Uterus (tissue), 4 donors: ENCODE data around the gene FBLN2. TPM values are rescaled to one million over a fixed set of nuclear protein-coding genes. Genes with fewer than 3 reads are reported as not detected.

ENCODE experiments used
- DNase-seq, 2 donors: peaks; one replicate each; pipeline ENCODE4 v3.0.0-alpha.2; 2019 to 2020
- H3K27ac ChIP-seq, 2 donors: fragments of 200-600 bp; sonication (generic); 1 replicate in 1 of 2; 2 replicates in 1 of 2; pipeline ENCODE4 v1.5.1; 2016 to 2018
- H3K27me3 ChIP-seq, 2 donors: fragments of 200-600 bp; sonication (generic); one replicate each; pipeline ENCODE4 v1.5.1; 2018 to 2019; ENCODE audit warnings: control low read depth in 1 of 2
- H3K36me3 ChIP-seq, 2 donors: fragments of 200-600 bp; sonication (generic); one replicate each; pipeline ENCODE4 v1.5.1; 2019; ENCODE audit warnings: control low read depth in 1 of 2
- H3K4me1 ChIP-seq, 2 donors: fragments of 200-600 bp; sonication (generic); one replicate each; pipeline ENCODE4 v1.5.1; 2018 to 2019; ENCODE audit warnings: control low read depth in 1 of 2
- H3K4me3 ChIP-seq, 2 donors: fragments of 200-600 bp; sonication (generic); 1 replicate in 1 of 2; 2 replicates in 1 of 2; pipeline ENCODE4 v1.5.1; 2018 to 2019; ENCODE audit warnings: mild to moderate bottlenecking in 1 of 2
- H3K9me3 ChIP-seq, 2 donors: fragments of 200-600 bp; sonication (generic); one replicate each; pipeline ENCODE4 v1.5.1; 2019; ENCODE audit warnings: control low read depth in 1 of 2
- CTCF ChIP-seq, 4 experiments: fragments of 200-600 bp in 2 of 4; fragments of 450-650 bp in 2 of 4; sonication (generic) in 2 of 4; IDR thresholded peaks; one replicate each; pipeline ENCODE4 v1.5.1; 2016 to 2019; ENCODE audit warnings: antibody characterized with exemption in 4 of 4, mild to moderate bottlenecking in 2 of 4, moderate library complexity in 1 of 4
- POLR2A ChIP-seq, 2 donors: fragments of 450-650 bp; IDR thresholded peaks; one replicate each; pipeline ENCODE4 v1.6.1; 2016; ENCODE audit warnings: antibody characterized with exemption in 2 of 2, mild to moderate bottlenecking in 1 of 2, moderate library complexity in 1 of 2
- intact Hi-C: fragments of 100-400 bp; cut with DNase I; formaldehyde crosslinking; loops from one replicate; pipeline ENCODE4 v1.15.1; 2023; ENCODE audit warnings: low total_unique reads
- total RNA-seq, 4 donors: library from RNA; depleted of rRNA in 3 of 4; stranded (reverse); fragments of >200 nt in 3 of 4; gene quantifications; one replicate each; pipeline versions ENCODE4 v1.1.0 to v1.2.4, GENCODE V29; 2014 to 2023
- donor health status: DM: yes; HTN: yes; CAD: no.

Gene FBLN2
- total RNA-seq, 4 donors from 2014 or later: 39.2 to 217 (median 48.6) TPM

- intact Hi-C loops: no loop called here
- H3K4me1 ChIP-seq: no peaks in the 10 kb centered on the region
- TF ChIP-seq POLR2A (IDR thresholded peaks at IDR 0.05): no peak
- no peak for TF ChIP-seq CTCF (IDR thresholded peaks at IDR 0.05)
Observed at GRCh38 chr3:13578251-13578650, 29.3 kb downstream of the FBLN2 start.

GRCh38 chr3:13579063-13579462, 30.1 kb downstream of the FBLN2 start:
- Histone ChIP-seq H3K27ac (no peak overlapping the region), H3K4me1 (no peaks in the 10 kb centered on the region), H3K36me3 (no peaks in the 10 kb centered on the region), H3K9me3 (no peaks in the 10 kb centered on the region), H3K4me3 (no peak overlapping the region), H3K27me3 (no peaks in the 10 kb centered on the region)
- DNase-seq: no peak
- intact Hi-C loops: no loop called here
- no peak for TF ChIP-seq CTCF (IDR thresholded peaks at IDR 0.05)

More at GRCh38 chr3:13578251-13578650, 29.3 kb downstream of the FBLN2 start:
- H3K27ac ChIP-seq: no peak overlapping the region
- H3K27me3 ChIP-seq: no peaks in the 10 kb centered on the region
- H3K9me3 ChIP-seq: no peaks in the 10 kb centered on the region
- no peak overlapping the region for H3K4me3 ChIP-seq
- no peak for DNase-seq
- no peaks in the 10 kb centered on the region for H3K36me3 ChIP-seq

- no peak for DNase-seq
- no peaks in the 10 kb centered on the region for H3K27me3 ChIP-seq
- no peaks in the 10 kb centered on the region for H3K36me3 ChIP-seq
- no peak overlapping the region for H3K27ac ChIP-seq
- intact Hi-C loops: no loop called here
- TF ChIP-seq CTCF (IDR thresholded peaks at IDR 0.05) (no peak), POLR2A (IDR thresholded peaks at IDR 0.05) (no peak)
- no peaks in the 10 kb centered on the region for H3K4me1 ChIP-seq
- no peak overlapping the region for H3K4me3 ChIP-seq
- no peaks in the 10 kb centered on the region for H3K9me3 ChIP-seq
Observed at GRCh38 chr3:13580256-13581023, 31.5 kb downstream of the FBLN2 start.

GRCh38 chr3:13581485-13582365, 32.8 kb downstream of the FBLN2 start:
- Histone ChIP-seq H3K36me3 (no peaks in the 10 kb centered on the region), H3K4me1 (no peaks in the 10 kb centered on the region), H3K27me3 (no peaks in the 10 kb centered on the region), H3K4me3 (no peak overlapping the region), H3K27ac (no peak overlapping the region), H3K9me3 (no peaks in the 10 kb centered on the region)
- DNase-seq: no peak
- intact Hi-C loops: no loop called here
- TF ChIP-seq POLR2A (IDR thresholded peaks at IDR 0.05): no peak

GRCh38 chr3:13582366-13583250, 33.7 kb downstream of the FBLN2 start:
- DNase-seq: no peak
- Histone ChIP-seq H3K27me3 (no peaks in the 10 kb centered on the region), H3K27ac (no peak overlapping the region), H3K36me3 (no peaks in the 10 kb centered on the region), H3K4me3 (no peak overlapping the region), H3K9me3 (no peaks in the 10 kb centered on the region), H3K4me1 (no peaks in the 10 kb centered on the region)
- intact Hi-C loops: no loop called here
- TF ChIP-seq CTCF (IDR thresholded peaks at IDR 0.05): no peak
- no peak for TF ChIP-seq POLR2A (IDR thresholded peaks at IDR 0.05)
